K562 (cell line): ENCODE results near the gene CDH1. TPM values are rescaled to one million over a fixed set of nuclear protein-coding genes. Genes with fewer than 3 reads are reported as not detected.

ENCODE experiments used
- ATAC-seq: fragments of 200-7000 bp; cut with Tn5 transposase; 3 replicates; pipeline ENCODE4 v1.9.1; 2020; ENCODE audit warnings: moderate library complexity
- BruUV-seq: library from RNA; stranded (reverse); fragments of 400-500 nt; replicated peaks from 2 replicates; lab custom pipeline; 2021; lab: Mats Ljungman, UMichigan
- CTCF ChIA-PET: fragments of 300-600 bp; formaldehyde crosslinking; extraction: SDS; loops from one replicate; lab custom pipeline; 2021; ENCODE audit warnings: low intra/inter-chr PET ratio; lab: Yijun Ruan, JAX
- POLR2A ChIA-PET: fragments of 300-600, 350-650 bp; sonication (Branson Sonifier 250); formaldehyde crosslinking; extraction: SDS; loops from one replicate; lab custom pipeline; 2021; ENCODE audit warnings: antibody characterized with exemption, inconsistent platforms; lab: Yijun Ruan, JAX
- DNase-seq, 4 experiments: peaks; one replicate each; pipeline versions ENCODE4 v3.0.0 to v3.0.0-alpha.2; 2011 to 2018; ENCODE audit warnings: low spot score in 3 of 4, mixed read lengths in 3 of 4; ENCODE audit errors: extremely low read depth in 1 of 4
- FAIRE-seq: peaks from 2 replicates; lab custom pipeline; 2011; peaks lifted over from hg19 to GRCh38; lab: Jason Lieb, UNC
- H2AFZ ChIP-seq: 2 replicates; pipeline ENCODE4 v1.6.0; 2011; ENCODE audit warnings: low read depth, low read length, control low read depth, inconsistent platforms
- H3K27ac ChIP-seq: fragments of 200-600 bp; 3 replicates; pipeline ENCODE4 v1.8.0; 2011; ENCODE audit warnings: low read depth, mild to moderate bottlenecking, control low read depth, inconsistent platforms, low read length, moderate library complexity, mixed read lengths; ENCODE audit errors: extremely low read depth
- H3K27me3 ChIP-seq, 2 experiments: fragments of 300-600 bp in 1 of 2; 2 replicates in 1 of 2; 3 replicates in 1 of 2; pipeline versions ENCODE4 v1.6.0 to v1.8.0; 2011; ENCODE audit warnings: inconsistent platforms in 2 of 2, low read length in 2 of 2, mild to moderate bottlenecking in 1 of 2, mixed read lengths in 1 of 2, moderate library complexity in 1 of 2; ENCODE audit not compliant: control insufficient read depth in 2 of 2, insufficient read depth in 2 of 2
- H3K36me3 ChIP-seq: fragments of 300-600 bp; 3 replicates; pipeline ENCODE4 v1.8.0; 2011; ENCODE audit warnings: mild to moderate bottlenecking, low read length, inconsistent platforms; ENCODE audit not compliant: control insufficient read depth, insufficient read depth
- H3K4me1 ChIP-seq, 2 experiments: fragments of 200-600 bp in 1 of 2; replicated peaks in 1 of 2; 2 replicates in 1 of 2; 3 replicates in 1 of 2; pipeline versions ENCODE4 v1.5.1 to v1.8.0; 2011; ENCODE audit warnings: inconsistent platforms in 2 of 2, low read length in 2 of 2, mild to moderate bottlenecking in 1 of 2, mixed read lengths in 1 of 2, moderate library complexity in 1 of 2; ENCODE audit not compliant: control insufficient read depth in 2 of 2, insufficient read depth in 2 of 2
- H3K4me2 ChIP-seq: 2 replicates; pipeline ENCODE4 v1.6.1; 2011; ENCODE audit warnings: low read length, control low read depth, inconsistent platforms, mixed read lengths; ENCODE audit not compliant: insufficient read depth
- H3K4me3 ChIP-seq: fragments of 200-600 bp; sonication (generic), shearing (Covaris generic); 2 replicates; pipeline ENCODE4 v1.5.1; 2016; ENCODE audit warnings: control low read depth, inconsistent platforms
- H3K79me2 ChIP-seq: fragments of 200-600 bp; 3 replicates; pipeline ENCODE4 v1.8.0; 2011; ENCODE audit warnings: low read length, inconsistent platforms; ENCODE audit not compliant: control insufficient read depth, insufficient read depth
- H3K9ac ChIP-seq, 2 experiments: 2 replicates each; pipeline versions ENCODE4 v1.6.0 to v1.6.1; 2011; ENCODE audit warnings: low read depth in 2 of 2, low read length in 2 of 2, control low read depth in 1 of 2, inconsistent platforms in 1 of 2, mild to moderate bottlenecking in 1 of 2, mixed read lengths in 1 of 2; ENCODE audit not compliant: insufficient read depth in 1 of 2
- H3K9me1 ChIP-seq: one replicate; pipeline ENCODE4 v1.6.0; 2011; ENCODE audit warnings: inconsistent platforms, mild to moderate bottlenecking, low read length, moderate library complexity; ENCODE audit not compliant: control insufficient read depth, insufficient read depth
- H3K9me3 ChIP-seq: replicated peaks from 2 replicates; pipeline ENCODE4 v1.5.1; 2011; ENCODE audit warnings: low read depth, low read length, inconsistent platforms; ENCODE audit not compliant: control insufficient read depth, insufficient read depth
- H4K20me1 ChIP-seq: replicated peaks from 2 replicates; pipeline ENCODE4 v1.6.1; 2011; ENCODE audit warnings: low read length, inconsistent platforms, mixed read lengths; ENCODE audit not compliant: control insufficient read depth, insufficient read depth
- NCOR1 ChIP-seq: fragments of 450-650 bp; IDR thresholded peaks from 2 replicates; pipeline ENCODE4 v1.6.1; 2016; ENCODE audit warnings: mild to moderate bottlenecking, moderate library complexity
- RBM25 ChIP-seq: fragments of 200-400 bp; formaldehyde crosslinking; IDR thresholded peaks from 2 replicates; pipeline ENCODE4 v1.6.1; 2018; ENCODE audit warnings: low read length, low read depth, moderate library complexity; ENCODE audit not compliant: severe bottlenecking
- RFX1 ChIP-seq: fragments of 450-650 bp; IDR thresholded peaks from 2 replicates; pipeline ENCODE4 v1.6.1; 2016; ENCODE audit warnings: mild to moderate bottlenecking, moderate library complexity
- TCFL5 ChIP-seq: fragments of 250-450 bp; sonication (Bioruptor Pico); conservative IDR thresholded peaks from 2 replicates; pipeline ENCODE4 v1.6.1; 2021; ENCODE audit warnings: mild to moderate bottlenecking, moderate library complexity, matching md5 sums
- TGIF2 ChIP-seq: sonication (generic); formaldehyde crosslinking; IDR thresholded peaks from 2 replicates; pipeline ENCODE4 v1.8.1; 2022; ENCODE audit warnings: mild to moderate bottlenecking, missing genetic modification reagents, moderate library complexity
- THRA ChIP-seq: fragments of 450-650 bp; IDR thresholded peaks from 2 replicates; pipeline ENCODE4 v1.6.1; 2017; ENCODE audit warnings: mild to moderate bottlenecking, moderate library complexity
- ZNF507 ChIP-seq: conservative IDR thresholded peaks from 2 replicates; pipeline ENCODE4 v1.6.1; 2017; ENCODE audit warnings: missing genetic modification characterization, missing compliant biosample characterization
- ZNF75A ChIP-seq: fragments of 450-650 bp; formaldehyde crosslinking; IDR thresholded peaks from 2 replicates; pipeline ENCODE4 v1.4.0; 2020; ENCODE audit warnings: mild to moderate bottlenecking
- WGBS: fragments of 100-300 bp; shearing (Covaris generic); methylation state at CpG from one replicate; pipeline ENCODE4 v1.1.6; 2016; ENCODE audit warnings: low coverage, mixed read lengths; ENCODE audit not compliant: insufficient coverage; ENCODE audit errors: missing lambda C conversion rate; 5-methylcytosine and 5-hydroxymethylcytosine counted together
- in situ Hi-C: fragments of 300-500 bp; cut with MboI; formaldehyde crosslinking; loops from 4 replicates; pipeline ENCODE4 v1.15.0; 2018; ENCODE audit warnings: inconsistent platforms, mixed read lengths
- intact Hi-C: fragments of 100-400 bp; cut with micrococcal nuclease; formaldehyde crosslinking; loops from 2 replicates; pipeline ENCODE4 v1.14.2; 2022
- polyA plus RNA-seq, 8 experiments: library from polyadenylated mRNA; depleted of rRNA in 4 of 8; stranded (reverse) in 5 of 8; unstranded in 3 of 8; fragments of >200 nt; fragmentation: Nextera tagmentation in 2 of 8; fragmentation: Illumina TruSeq in 1 of 8; extraction: Ambion mirVana in 2 of 8; extraction: Trizol in 1 of 8; gene quantifications; 2 replicates each; pipeline versions ENCODE4 v1.2.1 to v1.2.3, GENCODE V29; 2011 to 2014; ENCODE audit warnings: inconsistent platforms in 1 of 8, missing spikeins in 1 of 8
- total RNA-seq, 7 experiments: library from RNA; depleted of rRNA in 6 of 7; stranded (reverse); fragments of >200 nt in 6 of 7; fragmentation: Illumina TruSeq in 2 of 7; extraction: Trizol in 2 of 7; gene quantifications; 2 replicates each; pipeline versions ENCODE4 v1.2.1 to v1.2.3, GENCODE V29; 2011 to 2021; ENCODE audit warnings: low replicate concordance in 1 of 7

CDH1 gene
- total and polyA plus RNA-seq, 9 of the 15 experiments (the other 6 are each of a cell fraction or from before 2014, with no cell fraction given): 0.01 to 0.69 TPM; not detected in 7

GRCh38 chr16:68750193-68750695 is 13.2 kb downstream of the CDH1 start:
- H3K27me3 ChIP-seq: no peaks in the 10 kb centered on the region
- H3K9me3 ChIP-seq: no peaks in the 10 kb centered on the region
- ATAC-seq (no peak), FAIRE-seq (no peak), DNase-seq (no peak)
- ChIA-PET CTCF (interaction anchor here (0.7 kb wide), 1 partner anchor 951 kb away, joined by 3 read pairs; no protein-coding TSS in a partner anchor), POLR2A (interaction anchor here (0.7 kb wide), 2 partner anchors 18 to 716 kb away, joined by 3 read pairs; no protein-coding TSS in a partner anchor)
- no peaks in the 10 kb centered on the region for H3K36me3 ChIP-seq
- no peaks in the 10 kb centered on the region for H3K79me2 ChIP-seq
- H4K20me1 ChIP-seq: no peaks in the 10 kb centered on the region
- H3K9me1 ChIP-seq: no peaks in the 10 kb centered on the region
- no peak overlapping the region for H3K9ac ChIP-seq
- H3K4me1 ChIP-seq: peaks cover 0 to 6% of the 10 kb centered on the region in 2 experiments; a peak in 1 of 5 replicates
- H3K4me3 ChIP-seq: no peak overlapping the region
- in situ Hi-C loops: no loop called here
- intact Hi-C loops: no loop called here
- H3K27ac ChIP-seq: no peak overlapping the region
- no peak for TF ChIP-seq NCOR1
- no peak for TF ChIP-seq ZNF507
- TF ChIP-seq RFX1: no peak
- TF ChIP-seq TGIF2 (CRISPR knock-in tag): no peak
- TF ChIP-seq TCFL5 (CRISPR knock-in tag): no peak
- no peak for TF ChIP-seq THRA
- TF ChIP-seq ZNF75A (CRISPR knock-in tag): no peak
- TF ChIP-seq RBM25: no peak
- no peak overlapping the region for H2AFZ ChIP-seq
- no TSS peak for BruUV-seq
- no peak overlapping the region for H3K4me2 ChIP-seq
- 66% methylated on average over 7 of the region's 8 CpGs for WGBS
